Measurements from ENCODE around the gene CNPY3. TPM values are rescaled to one million over a fixed set of nuclear protein-coding genes. Genes with fewer than 3 reads are reported as not detected.

CNPY3 gene
- total and polyA plus RNA-seq, 2 donors (not counting 1 experiment from before 2014, with no cell fraction given) = 30.3 to 30.4 TPM

- DNase-seq (ENCODE audit: low read depth in 2 of 2) = no peak
- no peaks in the 10 kb centered on the region for H3K27me3 ChIP-seq (ENCODE audit: control insufficient read depth, insufficient read depth, low read length)
- TF ChIP-seq CTCF (conservative IDR thresholded peaks at IDR 0.05 in 1 of 2, IDR thresholded peaks at IDR 0.05 in 1 of 2; ENCODE audit: low read depth in 1 of 2, low read length in 2 of 2) (no peak), EZH2 (IDR thresholded peaks at IDR 0.05; ENCODE audit: low read length, missing control alignments) (no peak)
- peaks cover 7% of the 10 kb centered on the region for H3K79me2 ChIP-seq (ENCODE audit: control insufficient read depth, insufficient read depth, low read length)
- no peak overlapping the region for H3K4me2 ChIP-seq (ENCODE audit: extremely low read depth, insufficient read depth, low read length)
- no peak overlapping the region for H3K4me3 ChIP-seq (replicated peaks in 1 of 4; ENCODE audit: control extremely low read depth in 1 of 4, insufficient read depth in 1 of 4, low read depth in 3 of 4, low read length in 4 of 4)
- H4K20me1 ChIP-seq (ENCODE audit: control insufficient read depth, extremely low read depth, insufficient read depth, low read length) = no peaks in the 10 kb centered on the region
- no peak overlapping the region for H3K9ac ChIP-seq (ENCODE audit: insufficient read depth, low read length)
- H3K9me3 ChIP-seq (ENCODE audit: control insufficient read depth, insufficient read depth, low read depth, low read length) = no peaks in the 10 kb centered on the region
- H3K4me1 ChIP-seq (ENCODE audit: control insufficient read depth, extremely low read depth, insufficient read depth, low read length) = no peaks in the 10 kb centered on the region
- peaks cover 17% of the 10 kb centered on the region for H3K36me3 ChIP-seq (ENCODE audit: control insufficient read depth, insufficient read depth, low read length)
- no peak overlapping the region for H3K27ac ChIP-seq (ENCODE audit: insufficient read depth, low read length)
- H2AFZ ChIP-seq (ENCODE audit: low read length) = no peak overlapping the region
These were observed 8.5 kb downstream of the CNPY3 start for GRCh38 chr6:42937548-42938427.

- H3K27me3 ChIP-seq (ENCODE audit: control insufficient read depth, insufficient read depth, low read length) = no peaks in the 10 kb centered on the region
- TF ChIP-seq CTCF (conservative IDR thresholded peaks at IDR 0.05 in 1 of 2, IDR thresholded peaks at IDR 0.05 in 1 of 2; ENCODE audit: low read depth in 1 of 2, low read length in 2 of 2) (no peak), EZH2 (IDR thresholded peaks at IDR 0.05; ENCODE audit: low read length, missing control alignments) (no peak)
- H3K4me3 ChIP-seq (replicated peaks in 1 of 4; ENCODE audit: control extremely low read depth in 1 of 4, insufficient read depth in 1 of 4, low read depth in 3 of 4, low read length in 4 of 4) = no peak overlapping the region
- H3K27ac ChIP-seq (ENCODE audit: insufficient read depth, low read length) = no peak overlapping the region
- H3K4me1 ChIP-seq (ENCODE audit: control insufficient read depth, extremely low read depth, insufficient read depth, low read length) = no peaks in the 10 kb centered on the region
- H3K9ac ChIP-seq (ENCODE audit: insufficient read depth, low read length) = no peak overlapping the region
- H2AFZ ChIP-seq (ENCODE audit: low read length) = no peak overlapping the region
- no peaks in the 10 kb centered on the region for H3K9me3 ChIP-seq (ENCODE audit: control insufficient read depth, insufficient read depth, low read depth, low read length)
- no peak for DNase-seq (ENCODE audit: low read depth in 2 of 2)
- peaks cover 2% of the 10 kb centered on the region for H3K79me2 ChIP-seq (ENCODE audit: control insufficient read depth, insufficient read depth, low read length)
- H4K20me1 ChIP-seq (ENCODE audit: control insufficient read depth, extremely low read depth, insufficient read depth, low read length) = no peaks in the 10 kb centered on the region
- H3K4me2 ChIP-seq (ENCODE audit: extremely low read depth, insufficient read depth, low read length) = no peak overlapping the region
- peaks cover 17% of the 10 kb centered on the region for H3K36me3 ChIP-seq (ENCODE audit: control insufficient read depth, insufficient read depth, low read length)
These were observed 9.1 kb downstream of the CNPY3 start for GRCh38 chr6:42938428-42938796.

- Histone ChIP-seq H3K27me3 (ENCODE audit: control insufficient read depth, insufficient read depth, low read length) (no peaks in the 10 kb centered on the region), H2AFZ (ENCODE audit: low read length) (no peak overlapping the region), H3K9ac (ENCODE audit: insufficient read depth, low read length) (no peak overlapping the region), H4K20me1 (ENCODE audit: control insufficient read depth, extremely low read depth, insufficient read depth, low read length) (no peaks in the 10 kb centered on the region), H3K36me3 (ENCODE audit: control insufficient read depth, insufficient read depth, low read length) (peaks cover 16% of the 10 kb centered on the region), H3K4me2 (ENCODE audit: extremely low read depth, insufficient read depth, low read length) (no peak overlapping the region), H3K27ac (ENCODE audit: insufficient read depth, low read length) (no peak overlapping the region), H3K4me3 (replicated peaks in 1 of 4; ENCODE audit: control extremely low read depth in 1 of 4, insufficient read depth in 1 of 4, low read depth in 3 of 4, low read length in 4 of 4) (no peak overlapping the region), H3K4me1 (ENCODE audit: control insufficient read depth, extremely low read depth, insufficient read depth, low read length) (no peaks in the 10 kb centered on the region), H3K79me2 (ENCODE audit: control insufficient read depth, insufficient read depth, low read length) (peaks cover 1% of the 10 kb centered on the region), H3K9me3 (ENCODE audit: control insufficient read depth, insufficient read depth, low read depth, low read length) (no peaks in the 10 kb centered on the region)
- DNase-seq (ENCODE audit: low read depth in 2 of 2) = no peak
- TF ChIP-seq CTCF (conservative IDR thresholded peaks at IDR 0.05 in 1 of 2, IDR thresholded peaks at IDR 0.05 in 1 of 2; ENCODE audit: low read depth in 1 of 2, low read length in 2 of 2) (no peak), EZH2 (IDR thresholded peaks at IDR 0.05; ENCODE audit: low read length, missing control alignments) (no peak)
These were observed 9.9 kb downstream of the CNPY3 start for GRCh38 chr6:42938987-42939809.

Measured in fibroblast of lung (primary cell).